DND-41 (cell line): ENCODE data around the gene EPN2.

Experiments used
- ATAC-seq: fragments of 200-7000 bp; cut with Tn5 transposase; 3 replicates; pipeline ENCODE4 v1.9.1; 2021; ENCODE audit warnings: low read depth; ENCODE audit not compliant: insufficient read depth
- DNase-seq: peaks from one replicate; pipeline ENCODE4 v3.0.0-alpha.2; 2020
- H2AFZ ChIP-seq: 2 replicates; pipeline ENCODE4 v1.6.0; 2012; ENCODE audit warnings: low read depth, low read length
- H3K27ac ChIP-seq: 2 replicates; pipeline ENCODE4 v1.5.1; 2012; ENCODE audit warnings: low read length, inconsistent platforms
- H3K27me3 ChIP-seq: fragments of 200-600 bp; sonication (generic); 2 replicates; pipeline ENCODE4 v1.6.0; 2012; ENCODE audit warnings: low read length, mild to moderate bottlenecking, inconsistent platforms; ENCODE audit not compliant: insufficient read depth, poor library complexity
- H3K36me3 ChIP-seq: 2 replicates; pipeline ENCODE4 v1.5.1; 2012; ENCODE audit warnings: low read length, inconsistent platforms; ENCODE audit not compliant: insufficient read depth
- H3K4me1 ChIP-seq: 2 replicates; pipeline ENCODE4 v1.5.1; 2012; ENCODE audit warnings: mild to moderate bottlenecking, low read length; ENCODE audit not compliant: insufficient read depth
- H3K4me2 ChIP-seq: 2 replicates; pipeline ENCODE4 v1.6.0; 2012; ENCODE audit warnings: mild to moderate bottlenecking, moderate library complexity, low read length, inconsistent platforms; ENCODE audit not compliant: insufficient read depth
- H3K4me3 ChIP-seq, 2 experiments: fragments of 200-600 bp in 1 of 2; shearing (Covaris generic) in 1 of 2; 2 replicates each; pipeline ENCODE4 v1.5.1; 2012 to 2016; ENCODE audit warnings: inconsistent platforms in 2 of 2, low read length in 2 of 2, mild to moderate bottlenecking in 2 of 2, low read depth in 1 of 2, moderate library complexity in 1 of 2
- H3K79me2 ChIP-seq: 2 replicates; pipeline ENCODE4 v1.6.0; 2012; ENCODE audit warnings: low read length, inconsistent platforms; ENCODE audit not compliant: insufficient read depth
- H3K9ac ChIP-seq: 2 replicates; pipeline ENCODE4 v1.6.0; 2012; ENCODE audit warnings: low read depth, mild to moderate bottlenecking, inconsistent platforms, low read length, moderate library complexity
- H3K9me3 ChIP-seq: 2 replicates; pipeline ENCODE4 v1.5.1; 2012; ENCODE audit warnings: low read length, moderate library complexity, mild to moderate bottlenecking, inconsistent platforms; ENCODE audit not compliant: insufficient read depth, severe bottlenecking
- H4K20me1 ChIP-seq: 2 replicates; pipeline ENCODE4 v1.6.0; 2012; ENCODE audit warnings: low read length; ENCODE audit not compliant: insufficient read depth
- EZH2 ChIP-seq: IDR thresholded peaks from 3 replicates; pipeline ENCODE4 v1.6.1; 2012; ENCODE audit warnings: borderline replicate concordance, low read depth, mild to moderate bottlenecking, moderate library complexity, low read length, inconsistent platforms; ENCODE audit not compliant: severe bottlenecking
- TF ChIP-seq, protein P1 (sequence below): IDR thresholded peaks from 2 replicates; pipeline ENCODE4 v1.5.1; 2012; ENCODE audit warnings: borderline replicate concordance, low read length, moderate library complexity, mild to moderate bottlenecking; ENCODE audit not compliant: poor library complexity, severe bottlenecking; ENCODE audit errors: extremely low read depth

Gene EPN2

GRCh38 chr17:19370493-19370960 is 133.4 kb downstream of the EPN2 start:
- Histone ChIP-seq H3K9ac (no peak overlapping the region), H3K36me3 (no peaks in the 10 kb centered on the region), H3K79me2 (no peaks in the 10 kb centered on the region), H4K20me1 (peaks cover 2% of the 10 kb centered on the region; the same call in 1 of the 2 replicates), H3K27me3 (no peaks in the 10 kb centered on the region), H3K9me3 (no peaks in the 10 kb centered on the region), H3K4me1 (no peaks in the 10 kb centered on the region), H3K4me2 (no peak overlapping the region), H2AFZ (no peak overlapping the region), H3K4me3 (no peak overlapping the region), H3K27ac (no peak overlapping the region)
- ATAC-seq = no peak
- no peak for DNase-seq
- TF ChIP-seq, protein P1, sequence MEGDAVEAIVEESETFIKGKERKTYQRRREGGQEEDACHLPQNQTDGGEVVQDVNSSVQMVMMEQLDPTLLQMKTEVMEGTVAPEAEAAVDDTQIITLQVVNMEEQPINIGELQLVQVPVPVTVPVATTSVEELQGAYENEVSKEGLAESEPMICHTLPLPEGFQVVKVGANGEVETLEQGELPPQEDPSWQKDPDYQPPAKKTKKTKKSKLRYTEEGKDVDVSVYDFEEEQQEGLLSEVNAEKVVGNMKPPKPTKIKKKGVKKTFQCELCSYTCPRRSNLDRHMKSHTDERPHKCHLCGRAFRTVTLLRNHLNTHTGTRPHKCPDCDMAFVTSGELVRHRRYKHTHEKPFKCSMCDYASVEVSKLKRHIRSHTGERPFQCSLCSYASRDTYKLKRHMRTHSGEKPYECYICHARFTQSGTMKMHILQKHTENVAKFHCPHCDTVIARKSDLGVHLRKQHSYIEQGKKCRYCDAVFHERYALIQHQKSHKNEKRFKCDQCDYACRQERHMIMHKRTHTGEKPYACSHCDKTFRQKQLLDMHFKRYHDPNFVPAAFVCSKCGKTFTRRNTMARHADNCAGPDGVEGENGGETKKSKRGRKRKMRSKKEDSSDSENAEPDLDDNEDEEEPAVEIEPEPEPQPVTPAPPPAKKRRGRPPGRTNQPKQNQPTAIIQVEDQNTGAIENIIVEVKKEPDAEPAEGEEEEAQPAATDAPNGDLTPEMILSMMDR = no peak
- no peak for TF ChIP-seq EZH2

- H3K9ac ChIP-seq = no peak overlapping the region
- no peak for TF ChIP-seq EZH2
- TF ChIP-seq, protein P1 = no peak
- no peak for ATAC-seq
Measured at GRCh38 chr17:19371259-19372010, 134.3 kb downstream of the EPN2 start.

GRCh38 chr17:19372011-19372370 is 134.8 kb downstream of the EPN2 start:
- DNase-seq (no peak), ATAC-seq (no peak)
- TF ChIP-seq, protein P1 = no peak
- no peak for TF ChIP-seq EZH2
- no peak overlapping the region for H3K4me3 ChIP-seq
- H4K20me1 ChIP-seq = peaks cover 2% of the 10 kb centered on the region; the same call in 1 of the 2 replicates
- no peaks in the 10 kb centered on the region for H3K9me3 ChIP-seq
- no peaks in the 10 kb centered on the region for H3K36me3 ChIP-seq
- H3K27me3 ChIP-seq = no peaks in the 10 kb centered on the region
- H2AFZ ChIP-seq = no peak overlapping the region
- peaks cover 12% of the 10 kb centered on the region for H3K4me1 ChIP-seq
- H3K4me2 ChIP-seq = no peak overlapping the region
- H3K79me2 ChIP-seq = peaks cover 3% of the 10 kb centered on the region
- no peak overlapping the region for H3K27ac ChIP-seq
- no peak overlapping the region for H3K9ac ChIP-seq

More at GRCh38 chr17:19371259-19372010, 134.3 kb downstream of the EPN2 start:
- no peaks in the 10 kb centered on the region for H3K36me3 ChIP-seq
- no peak overlapping the region for H3K4me2 ChIP-seq
- H2AFZ ChIP-seq = no peak overlapping the region
- peaks cover 7% of the 10 kb centered on the region; the same call in 1 of the 2 replicates for H3K4me1 ChIP-seq
- no peaks in the 10 kb centered on the region for H3K9me3 ChIP-seq
- no peaks in the 10 kb centered on the region for H3K79me2 ChIP-seq
- H3K27ac ChIP-seq = no peak overlapping the region
- H3K4me3 ChIP-seq = no peak overlapping the region
- DNase-seq = no peak
- H4K20me1 ChIP-seq = peaks cover 2% of the 10 kb centered on the region; the same call in 1 of the 2 replicates
- no peaks in the 10 kb centered on the region for H3K27me3 ChIP-seq
